Lower lobe of right lung (tissue), 2 donors: Measurements from ENCODE around the gene PLEK2. TPM values are rescaled to one million over a fixed set of nuclear protein-coding genes. Genes with fewer than 3 reads are reported as not detected.
A peak's percentile ranks its signal among the peaks of the same experiment; 100 is the strongest.

Experiments
- ATAC-seq, 2 donors: fragments of 200-7000 bp; cut with Tn5 transposase; one replicate each; pipeline ENCODE4 v1.9.1; 2020 to 2022; ENCODE audit warnings: mild to moderate bottlenecking in 2 of 2, moderate library complexity in 2 of 2
- DNase-seq: peaks from one replicate; pipeline ENCODE4 v3.0.0-alpha.2; 2020
- H3K27ac ChIP-seq: fragments of 200-600 bp; one replicate; pipeline ENCODE4 v1.8.0; 2022
- H3K27me3 ChIP-seq: fragments of 200-600 bp; one replicate; pipeline ENCODE4 v1.8.0; 2022; ENCODE audit warnings: low read depth
- H3K36me3 ChIP-seq: fragments of 200-600 bp; one replicate; pipeline ENCODE4 v1.8.0; 2022; ENCODE audit warnings: mild to moderate bottlenecking
- H3K4me1 ChIP-seq: fragments of 200-600 bp; one replicate; pipeline ENCODE4 v1.8.0; 2022
- H3K4me3 ChIP-seq: fragments of 200-600 bp; one replicate; pipeline ENCODE4 v1.8.0; 2022; ENCODE audit warnings: mild to moderate bottlenecking
- H3K9me3 ChIP-seq: fragments of 200-600 bp; one replicate; pipeline ENCODE4 v1.8.0; 2022
- CTCF ChIP-seq: fragments of 200-600 bp; IDR thresholded peaks from one replicate; pipeline ENCODE4 v1.8.0; 2022; ENCODE audit warnings: antibody characterized with exemption, mild to moderate bottlenecking
- intact Hi-C: fragments of 100-400 bp; cut with DNase I; formaldehyde crosslinking; loops from one replicate; pipeline ENCODE4 v1.11.0; 2022
- long read RNA-seq: library from polyadenylated mRNA; unstranded; transcript quantifications from one replicate; pipeline ENCODE4 v2.0.0, GENCODE V29; 2021
- total RNA-seq: library from RNA; stranded (reverse); fragmentation: NEBNext Ultra II Directional; extraction: Animal tissue kit (Norgen Biotek cat#: 25700); gene quantifications from one replicate; pipeline ENCODE4 v1.2.1, GENCODE V29; 2021
- donor health status: DM: no; HTN: yes; CAD: no; lungs with severe emphysema.

The PLEK2 gene, protein sequence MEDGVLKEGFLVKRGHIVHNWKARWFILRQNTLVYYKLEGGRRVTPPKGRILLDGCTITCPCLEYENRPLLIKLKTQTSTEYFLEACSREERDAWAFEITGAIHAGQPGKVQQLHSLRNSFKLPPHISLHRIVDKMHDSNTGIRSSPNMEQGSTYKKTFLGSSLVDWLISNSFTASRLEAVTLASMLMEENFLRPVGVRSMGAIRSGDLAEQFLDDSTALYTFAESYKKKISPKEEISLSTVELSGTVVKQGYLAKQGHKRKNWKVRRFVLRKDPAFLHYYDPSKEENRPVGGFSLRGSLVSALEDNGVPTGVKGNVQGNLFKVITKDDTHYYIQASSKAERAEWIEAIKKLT
- 2.3 TPM for total RNA-seq
- long read RNA-seq, partial matches to known transcripts = 0 of 1 reads
- long read RNA-seq, other reads (novel, unspliced or antisense) = 0 of 1 reads

- H3K4me3 ChIP-seq = peak within 1 kb of the TSS; percentile 58
- DNase-seq (peak; percentile 80), ATAC-seq (peak; percentile 78 to 84)
- TF ChIP-seq CTCF = no peak
- intact Hi-C loops = no loop called here
- H3K4me1 ChIP-seq = peaks cover 19% of the 10 kb centered on the region
- H3K9me3 ChIP-seq = no peaks in the 10 kb centered on the region
- H3K36me3 ChIP-seq = no peaks in the 10 kb centered on the region
- H3K27me3 ChIP-seq = peaks cover 7% of the 10 kb centered on the region
- H3K27ac ChIP-seq = no peak within 1 kb of the TSS
These were observed at the start of gene PLEK2 for GRCh38 chr14:67411820-67412421. Gene PLEK2, minus strand, starts transcription at chr14:67412165. Its CDS starts 106 bp downstream, at chr14:67412059.

- Histone ChIP-seq H3K4me1 (no peaks in the 10 kb centered on the region), H3K27me3 (no peaks in the 10 kb centered on the region), H3K9me3 (no peaks in the 10 kb centered on the region), H3K36me3 (no peaks in the 10 kb centered on the region), H3K27ac (no peak overlapping the region), H3K4me3 (no peak overlapping the region)
- DNase-seq (no peak), ATAC-seq (no peak)
- TF ChIP-seq CTCF = no peak
- intact Hi-C loops = no loop called here
These were observed 49.5 kb upstream of the PLEK2 start for GRCh38 chr14:67461341-67461985.

DNA sequence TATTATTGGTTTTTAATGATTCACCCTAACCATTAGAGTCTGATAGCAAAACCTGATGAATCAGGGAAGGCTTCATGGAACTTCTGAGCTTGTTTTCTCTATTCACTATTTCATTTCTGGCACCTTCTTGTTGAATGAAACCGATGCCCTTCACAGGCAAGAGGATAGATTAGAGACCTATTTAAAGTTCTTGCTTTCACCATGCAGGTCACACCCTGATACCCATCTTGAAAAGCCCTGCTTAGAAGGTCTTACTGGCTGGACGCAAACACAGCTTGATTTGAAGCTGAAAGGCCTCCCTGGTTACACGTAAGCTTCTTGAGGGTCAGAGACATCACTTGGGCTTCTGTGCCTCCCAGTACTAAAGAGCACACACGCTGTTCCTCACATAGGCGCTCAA is 47.4 kb upstream of the PLEK2 start:
- no peak for TF ChIP-seq CTCF
- no peak overlapping the region for H3K27ac ChIP-seq
- peaks cover 4% of the 10 kb centered on the region for H3K27me3 ChIP-seq
- no peaks in the 10 kb centered on the region for H3K36me3 ChIP-seq
- DNase-seq (no peak), ATAC-seq (no peak)
- H3K9me3 ChIP-seq = no peaks in the 10 kb centered on the region
- intact Hi-C loops = no loop called here
- H3K4me1 ChIP-seq = no peaks in the 10 kb centered on the region
- no peak overlapping the region for H3K4me3 ChIP-seq

- peak; percentile 26 to 78 for ATAC-seq
- H3K27me3 ChIP-seq = peaks cover 4% of the 10 kb centered on the region
- peak; percentile 57 for DNase-seq
- H3K9me3 ChIP-seq = no peaks in the 10 kb centered on the region
- no peaks in the 10 kb centered on the region for H3K36me3 ChIP-seq
- intact Hi-C loops = no loop called here
- no peak overlapping the region for H3K27ac ChIP-seq
- no peaks in the 10 kb centered on the region for H3K4me1 ChIP-seq
- no peak for TF ChIP-seq CTCF
- H3K4me3 ChIP-seq = no peak overlapping the region
These were observed 45.8 kb upstream of the PLEK2 start for GRCh38 chr14:67457782-67458181.

GRCh38 chr14:67456732-67457131 is 44.8 kb upstream of the PLEK2 start:
- ATAC-seq (no peak), DNase-seq (no peak)
- Histone ChIP-seq H3K36me3 (no peaks in the 10 kb centered on the region), H3K27me3 (peaks cover 4% of the 10 kb centered on the region), H3K27ac (no peak overlapping the region), H3K4me3 (no peak overlapping the region), H3K9me3 (no peaks in the 10 kb centered on the region), H3K4me1 (no peaks in the 10 kb centered on the region)
- TF ChIP-seq CTCF = no peak
- intact Hi-C loops = no loop called here
